Smooth muscle cell (in vitro differentiated cells): ENCODE data around the gene C6orf52. TPM values are rescaled to one million over a fixed set of nuclear protein-coding genes. Genes with fewer than 3 reads are reported as not detected.

Experiments
- DNase-seq: peaks from one replicate; lab custom pipeline; 2025; ENCODE audit not compliant: unreplicated experiment; lab: John Stamatoyannopoulos, UW
- H2AFZ ChIP-seq: fragments of 200-600 bp; sonication (generic); 2 replicates; pipeline ENCODE4 v1.6.0; 2016; ENCODE audit warnings: antibody characterized with exemption, low read depth, mild to moderate bottlenecking
- H3F3A ChIP-seq: fragments of 200-600 bp; sonication (generic); 2 replicates; pipeline ENCODE4 v1.6.0; 2017; ENCODE audit warnings: antibody characterized with exemption, low read depth
- H3K27ac ChIP-seq: fragments of 200-600 bp; sonication (generic); 2 replicates; pipeline ENCODE4 v1.5.1; 2016; ENCODE audit warnings: low read depth, mild to moderate bottlenecking
- H3K27me3 ChIP-seq: fragments of 200-600 bp; sonication (generic); 2 replicates; pipeline ENCODE4 v1.6.1; 2016; ENCODE audit warnings: low read depth, mild to moderate bottlenecking
- H3K36me3 ChIP-seq: fragments of 200-600 bp; sonication (generic); 2 replicates; pipeline ENCODE4 v1.5.1; 2016; ENCODE audit warnings: low read depth
- H3K4me1 ChIP-seq: fragments of 200-600 bp; sonication (generic); 2 replicates; pipeline ENCODE4 v1.5.1; 2016; ENCODE audit warnings: low read depth
- H3K4me2 ChIP-seq: fragments of 200-600 bp; sonication (generic); 2 replicates; pipeline ENCODE4 v1.6.0; 2016; ENCODE audit warnings: mild to moderate bottlenecking
- H3K4me3 ChIP-seq: fragments of 200-600 bp; sonication (generic); 2 replicates; pipeline ENCODE4 v1.5.1; 2016; ENCODE audit warnings: mild to moderate bottlenecking
- H3K79me2 ChIP-seq: fragments of 200-600 bp; sonication (generic); 2 replicates; pipeline ENCODE4 v1.6.0; 2016; ENCODE audit warnings: low read depth, mild to moderate bottlenecking
- H3K9ac ChIP-seq: fragments of 200-600 bp; sonication (generic); 2 replicates; pipeline ENCODE4 v1.6.0; 2016; ENCODE audit warnings: low read depth
- H3K9me3 ChIP-seq: fragments of 200-600 bp; sonication (generic); replicated peaks from 2 replicates; pipeline ENCODE4 v1.5.1; 2016; ENCODE audit warnings: low read depth
- H4K20me1 ChIP-seq: fragments of 200-600 bp; sonication (generic); 2 replicates; pipeline ENCODE4 v1.6.0; 2016; ENCODE audit warnings: low read depth
- CTCF ChIP-seq: fragments of 200-600 bp; sonication (generic); IDR thresholded peaks from 2 replicates; pipeline ENCODE4 v1.5.1; 2017; ENCODE audit warnings: borderline replicate concordance, mild to moderate bottlenecking, antibody characterized with exemption; ENCODE audit not compliant: insufficient read depth, poor library complexity, severe bottlenecking
- WGBS: methylation state at CpG from one replicate; pipeline ENCODE4 v1.1.7; 2016; ENCODE audit warnings: low lambda C conversion rate; 5-methylcytosine and 5-hydroxymethylcytosine counted together
- polyA plus RNA-seq: library from polyadenylated mRNA; unstranded; fragments of >200 nt; fragmentation: Nextera tagmentation; extraction: Ambion mirVana; gene quantifications from 2 replicates; pipeline ENCODE4 v1.2.1, GENCODE V29; 2016
- total RNA-seq: library from RNA; depleted of rRNA; stranded (reverse); fragments of >200 nt; gene quantifications from 2 replicates; pipeline ENCODE4 v1.2.3, GENCODE V29; 2014

C6orf52 gene
- total and polyA plus RNA-seq, 2 experiments from 2014 or later = 2.4 to 9.5 TPM

GRCh38 chr6:10730254-10730653 is 35.8 kb upstream of the C6orf52 start:
- no peak for TF ChIP-seq CTCF
- no peaks in the 10 kb centered on the region for H4K20me1 ChIP-seq
- H3K9me3 ChIP-seq = no peaks in the 10 kb centered on the region
- peaks cover 15% of the 10 kb centered on the region for H3K36me3 ChIP-seq
- H2AFZ ChIP-seq = no peak overlapping the region
- peaks cover 8% of the 10 kb centered on the region for H3F3A ChIP-seq
- H3K79me2 ChIP-seq = no peaks in the 10 kb centered on the region
- no peak overlapping the region for H3K27ac ChIP-seq
- H3K9ac ChIP-seq = no peak overlapping the region
- H3K27me3 ChIP-seq = no peaks in the 10 kb centered on the region
- H3K4me3 ChIP-seq = no peak overlapping the region
- H3K4me2 ChIP-seq = no peak overlapping the region
- DNase-seq = no peak
- WGBS = 94% methylated on average over 3 of the region's 3 CpGs
- peaks cover 2% of the 10 kb centered on the region for H3K4me1 ChIP-seq

- no peak overlapping the region for H2AFZ ChIP-seq
- WGBS = 93% methylated on average over 9 of the region's 9 CpGs
- peaks cover 15% of the 10 kb centered on the region for H3K36me3 ChIP-seq
- H3K27ac ChIP-seq = no peak overlapping the region
- H3K4me3 ChIP-seq = no peak overlapping the region
- no peak overlapping the region for H3K4me2 ChIP-seq
- no peak overlapping the region for H3K9ac ChIP-seq
- H3K27me3 ChIP-seq = no peaks in the 10 kb centered on the region
- H4K20me1 ChIP-seq = no peaks in the 10 kb centered on the region
- TF ChIP-seq CTCF = no peak
- no peaks in the 10 kb centered on the region for H3K9me3 ChIP-seq
- peaks cover 13% of the 10 kb centered on the region for H3F3A ChIP-seq
- peaks cover 12% of the 10 kb centered on the region for H3K79me2 ChIP-seq
- peaks cover 21% of the 10 kb centered on the region for H3K4me1 ChIP-seq
- DNase-seq = no peak
These were observed 31.3 kb upstream of the C6orf52 start for GRCh38 chr6:10725716-10726115.

GRCh38 chr6:10725044-10725443 is 30.6 kb upstream of the C6orf52 start:
- DNase-seq = no peak
- Histone ChIP-seq H2AFZ (no peak overlapping the region), H3K27me3 (no peaks in the 10 kb centered on the region), H3K9me3 (no peaks in the 10 kb centered on the region), H3K79me2 (peaks cover 12% of the 10 kb centered on the region), H3K9ac (no peak overlapping the region), H3K4me3 (no peak overlapping the region), H3K36me3 (peaks cover 11% of the 10 kb centered on the region), H3K4me1 (peaks cover 21% of the 10 kb centered on the region), H3K4me2 (no peak overlapping the region), H3K27ac (no peak overlapping the region), H3F3A (peaks cover 13% of the 10 kb centered on the region), H4K20me1 (no peaks in the 10 kb centered on the region)
- TF ChIP-seq CTCF = no peak
- 68% methylated on average over 6 of the region's 6 CpGs for WGBS

GRCh38 chr6:10723567-10723881 is 29.1 kb upstream of the C6orf52 start:
- Histone ChIP-seq H2AFZ (no peak overlapping the region), H3K9ac (peak overlapping the region; percentile 85), H3K79me2 (peaks cover 12% of the 10 kb centered on the region), H3K4me1 (peaks cover 26% of the 10 kb centered on the region), H3F3A (peaks cover 13% of the 10 kb centered on the region), H3K27me3 (no peaks in the 10 kb centered on the region), H3K4me3 (peak overlapping the region; percentile 79), H3K36me3 (peaks cover 8% of the 10 kb centered on the region), H4K20me1 (no peaks in the 10 kb centered on the region), H3K4me2 (peak overlapping the region; percentile 90), H3K9me3 (no peaks in the 10 kb centered on the region), H3K27ac (peak overlapping the region; percentile 77)
- no peak for TF ChIP-seq CTCF
- WGBS = 47% methylated on average over 7 of the region's 7 CpGs
- DNase-seq = no peak
